OCI-LY1 (cell line): Measurements from ENCODE around the gene MCU.

Source experiments
- EZH2 ChIP-seq: fragments of 200-600 bp; sonication (generic), shearing (Covaris generic); IDR thresholded peaks from 2 replicates; pipeline ENCODE4 v1.8.0; 2017; ENCODE audit warnings: borderline replicate concordance, mixed run types, mild to moderate bottlenecking, antibody characterized with exemption, low read length, moderate library complexity, mixed read lengths
- TF ChIP-seq, protein P1 (sequence below): fragments of 200-600 bp; sonication (generic), shearing (Covaris generic); IDR thresholded peaks from 2 replicates; pipeline ENCODE4 v1.5.1; 2017; ENCODE audit warnings: mild to moderate bottlenecking, antibody characterized with exemption, low read length, moderate library complexity, mixed read lengths

GRCh38 chr10:72910705-72911104, 218.8 kb downstream of the MCU start:
- TF ChIP-seq, protein P1, sequence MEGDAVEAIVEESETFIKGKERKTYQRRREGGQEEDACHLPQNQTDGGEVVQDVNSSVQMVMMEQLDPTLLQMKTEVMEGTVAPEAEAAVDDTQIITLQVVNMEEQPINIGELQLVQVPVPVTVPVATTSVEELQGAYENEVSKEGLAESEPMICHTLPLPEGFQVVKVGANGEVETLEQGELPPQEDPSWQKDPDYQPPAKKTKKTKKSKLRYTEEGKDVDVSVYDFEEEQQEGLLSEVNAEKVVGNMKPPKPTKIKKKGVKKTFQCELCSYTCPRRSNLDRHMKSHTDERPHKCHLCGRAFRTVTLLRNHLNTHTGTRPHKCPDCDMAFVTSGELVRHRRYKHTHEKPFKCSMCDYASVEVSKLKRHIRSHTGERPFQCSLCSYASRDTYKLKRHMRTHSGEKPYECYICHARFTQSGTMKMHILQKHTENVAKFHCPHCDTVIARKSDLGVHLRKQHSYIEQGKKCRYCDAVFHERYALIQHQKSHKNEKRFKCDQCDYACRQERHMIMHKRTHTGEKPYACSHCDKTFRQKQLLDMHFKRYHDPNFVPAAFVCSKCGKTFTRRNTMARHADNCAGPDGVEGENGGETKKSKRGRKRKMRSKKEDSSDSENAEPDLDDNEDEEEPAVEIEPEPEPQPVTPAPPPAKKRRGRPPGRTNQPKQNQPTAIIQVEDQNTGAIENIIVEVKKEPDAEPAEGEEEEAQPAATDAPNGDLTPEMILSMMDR, result no peak
- TF ChIP-seq EZH2, result no peak
